ENCODE data around the gene STRBP. TPM values are rescaled to one million over a fixed set of nuclear protein-coding genes. Genes with fewer than 3 reads are reported as not detected.

STRBP gene
- polyA plus RNA-seq, 10 donors: 7.3 to 14.1 (median 11.3) TPM

GRCh38 chr9:123131258-123131657 lies 137.1 kb downstream of the STRBP start:
- peak in 1 of 3 donors; percentile 26 for DNase-seq

GRCh38 chr9:123129423-123129822 lies 139.0 kb downstream of the STRBP start:
- DNase-seq: no peak

GRCh38 chr9:123128591-123128990 lies 139.8 kb downstream of the STRBP start:
- DNase-seq: no peak

GRCh38 chr9:123127512-123128075 lies 140.8 kb downstream of the STRBP start:
- no peak for DNase-seq

GRCh38 chr9:123121457-123121856 lies 146.9 kb downstream of the STRBP start:
- DNase-seq: no peak

GRCh38 chr9:123120953-123121352 lies 147.4 kb downstream of the STRBP start:
- DNase-seq: no peak

- no peak for DNase-seq
These were observed 148.3 kb downstream of the STRBP start for GRCh38 chr9:123120131-123120530.

- DNase-seq: peak in 2 of 3 donors; percentile 32 to 45
These were observed 148.8 kb downstream of the STRBP start for GRCh38 chr9:123119566-123119965.

- peak in 2 of 3 donors; percentile 21 to 36 for DNase-seq
These were observed 152.3 kb downstream of the STRBP start for GRCh38 chr9:123116036-123116435.

- DNase-seq: no peak
These were observed 153.1 kb downstream of the STRBP start for GRCh38 chr9:123115146-123115913.

- DNase-seq: no peak
These were observed 155.2 kb downstream of the STRBP start for GRCh38 chr9:123113185-123113584.

- no peak for DNase-seq
These were observed 156.1 kb downstream of the STRBP start for GRCh38 chr9:123112015-123112975.

- no peak for DNase-seq
These were observed 156.9 kb downstream of the STRBP start for GRCh38 chr9:123111427-123112014.

GRCh38 chr9:123109540-123110279 lies 158.7 kb downstream of the STRBP start:
- no peak for DNase-seq

GRCh38 chr9:123108976-123109375 lies 159.4 kb downstream of the STRBP start:
- no peak for DNase-seq

- no peak for DNase-seq
These were observed 160.6 kb downstream of the STRBP start for GRCh38 chr9:123107639-123108285.

- no peak for DNase-seq
These were observed 162.9 kb downstream of the STRBP start for GRCh38 chr9:123105490-123105889.

GRCh38 chr9:123104807-123105206 lies 163.6 kb downstream of the STRBP start:
- no peak for DNase-seq

GRCh38 chr9:123102375-123103113 lies 165.8 kb downstream of the STRBP start:
- DNase-seq: no peak

- no peak for DNase-seq
These were observed 168.8 kb downstream of the STRBP start for GRCh38 chr9:123099548-123099947.
